ENCODE data around the gene CRCP. TPM values are rescaled to one million over a fixed set of nuclear protein-coding genes. Genes with fewer than 3 reads are reported as not detected.

CRCP gene
- total RNA-seq, 2 donors from 2014 or later, result 37.9 to 48.1 TPM

- H3K27ac ChIP-seq, result no peak overlapping the region
- no peak for DNase-seq (ENCODE audit: low spot score)
- intact Hi-C loops (cut with DNase I), result no loop called here
- H3K4me1 ChIP-seq (replicated peaks), result no peaks in the 10 kb centered on the region
- no peak for TF ChIP-seq POLR2AphosphoS5 (IDR thresholded peaks at IDR 0.05)
- no peak for TF ChIP-seq CTCF (IDR thresholded peaks at IDR 0.05)
- TF ChIP-seq POLR2A (IDR thresholded peaks at IDR 0.05), result no peak
- H3K9me3 ChIP-seq, result no peaks in the 10 kb centered on the region
- 79% methylated on average over 32 of the region's 32 CpGs for WGBS
- no peak overlapping the region for H3K4me3 ChIP-seq
- no peaks in the 10 kb centered on the region for H3K27me3 ChIP-seq (replicated peaks; ENCODE audit: insufficient read depth)
- no peaks in the 10 kb centered on the region for H3K36me3 ChIP-seq
Measured at GRCh38 chr7:66088861-66089838, 25.5 kb upstream of the CRCP start.

DNA sequence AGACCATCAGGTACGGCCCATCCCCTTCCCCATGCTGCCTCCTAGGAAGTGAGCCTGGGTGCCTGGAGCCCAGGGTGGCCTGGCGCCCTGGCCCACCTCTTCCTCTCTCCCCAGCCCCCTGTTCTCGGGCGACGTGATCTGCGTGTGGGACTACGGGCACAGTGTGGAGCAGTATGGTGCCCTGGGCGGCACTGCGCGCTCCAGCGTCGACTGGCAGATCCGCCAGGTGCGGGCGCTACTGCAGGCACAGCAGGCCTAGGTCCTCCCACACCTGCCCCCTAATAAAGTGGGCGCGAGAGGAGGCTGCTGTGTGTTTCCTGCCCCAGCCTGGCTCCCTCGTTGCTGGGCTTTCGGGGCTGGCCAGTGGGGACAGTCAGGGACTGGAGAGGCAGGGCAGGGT, 22.0 kb upstream of the CRCP start:
- no peak overlapping the region for H3K4me3 ChIP-seq
- H3K4me1 ChIP-seq (replicated peaks), result no peaks in the 10 kb centered on the region
- H3K9me3 ChIP-seq, result no peaks in the 10 kb centered on the region
- no peaks in the 10 kb centered on the region for H3K27me3 ChIP-seq (replicated peaks; ENCODE audit: insufficient read depth)
- TF ChIP-seq POLR2A (IDR thresholded peaks at IDR 0.05) (no peak), CTCF (IDR thresholded peaks at IDR 0.05) (no peak), POLR2AphosphoS5 (IDR thresholded peaks at IDR 0.05) (no peak)
- no peak overlapping the region for H3K27ac ChIP-seq
- H3K36me3 ChIP-seq, result no peaks in the 10 kb centered on the region
- intact Hi-C loops (cut with DNase I), result no loop called here
- WGBS, result 95% methylated on average over 12 of the region's 19 CpGs
- DNase-seq (ENCODE audit: low spot score), result no peak

DNA sequence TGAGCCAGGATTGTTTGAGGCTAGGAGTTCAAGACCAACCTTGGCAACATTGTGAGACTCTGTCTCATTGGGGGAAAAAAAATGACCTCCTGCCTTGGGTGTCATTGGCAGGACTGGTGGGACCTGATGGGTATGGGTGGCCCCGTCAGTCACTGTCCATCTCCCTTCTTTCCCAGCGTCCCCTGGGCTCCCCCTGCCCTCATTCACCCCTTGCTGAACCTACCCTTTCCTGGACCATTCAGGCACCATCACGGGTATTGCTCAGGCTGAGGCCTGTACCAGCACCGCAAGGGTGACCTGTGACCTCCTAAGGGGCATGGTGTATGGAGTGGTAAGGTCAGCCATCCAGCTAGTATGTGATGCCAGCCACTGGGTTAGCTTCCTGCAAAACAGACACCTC, 19.6 kb upstream of the CRCP start:
- no peak overlapping the region for H3K27ac ChIP-seq
- H3K36me3 ChIP-seq, result no peaks in the 10 kb centered on the region
- no peaks in the 10 kb centered on the region for H3K9me3 ChIP-seq
- intact Hi-C loops (cut with DNase I), result no loop called here
- no peak for DNase-seq (ENCODE audit: low spot score)
- no peak overlapping the region for H3K4me3 ChIP-seq
- H3K4me1 ChIP-seq (replicated peaks), result no peaks in the 10 kb centered on the region
- WGBS, result 90% methylated on average over 4 of the region's 4 CpGs
- H3K27me3 ChIP-seq (replicated peaks; ENCODE audit: insufficient read depth), result no peaks in the 10 kb centered on the region
- TF ChIP-seq POLR2AphosphoS5 (IDR thresholded peaks at IDR 0.05), result no peak
- no peak for TF ChIP-seq CTCF (IDR thresholded peaks at IDR 0.05)
- no peak for TF ChIP-seq POLR2A (IDR thresholded peaks at IDR 0.05)

GRCh38 chr7:66099232-66099550, 15.5 kb upstream of the CRCP start:
- Histone ChIP-seq H3K36me3 (no peaks in the 10 kb centered on the region), H3K27ac (peak overlapping the region; percentile 87 to 91), H3K4me3 (no peak overlapping the region), H3K9me3 (no peaks in the 10 kb centered on the region), H3K4me1 (replicated peaks) (no peaks in the 10 kb centered on the region), H3K27me3 (replicated peaks; ENCODE audit: insufficient read depth) (no peaks in the 10 kb centered on the region)
- TF ChIP-seq CTCF (IDR thresholded peaks at IDR 0.05), result no peak
- no peak for TF ChIP-seq POLR2AphosphoS5 (IDR thresholded peaks at IDR 0.05)
- no peak for TF ChIP-seq POLR2A (IDR thresholded peaks at IDR 0.05)
- WGBS, result 38% methylated on average over 2 of the region's 2 CpGs
- no peak for DNase-seq (ENCODE audit: low spot score)
- intact Hi-C loops (cut with DNase I), result no loop called here
